Amniotic stem cell (primary cell): ENCODE measurements around the gene TRERF1.
"Not testable (repeated sequence)": the region's sequence is repeated elsewhere in the genome, so short reads cannot be mapped to it uniquely, and the experiment has no call there.

ENCODE experiments used
- DNase-seq: peaks from one replicate; lab custom pipeline; 2025; lab: John Stamatoyannopoulos, UW

TRERF1 gene

GRCh38 chr6:42450477-42451332, 1.0 kb downstream of the TRERF1 start:
- no peak for DNase-seq

- no peak for DNase-seq
Measured at GRCh38 chr6:42449917-42450476, 1.7 kb downstream of the TRERF1 start.

DNA sequence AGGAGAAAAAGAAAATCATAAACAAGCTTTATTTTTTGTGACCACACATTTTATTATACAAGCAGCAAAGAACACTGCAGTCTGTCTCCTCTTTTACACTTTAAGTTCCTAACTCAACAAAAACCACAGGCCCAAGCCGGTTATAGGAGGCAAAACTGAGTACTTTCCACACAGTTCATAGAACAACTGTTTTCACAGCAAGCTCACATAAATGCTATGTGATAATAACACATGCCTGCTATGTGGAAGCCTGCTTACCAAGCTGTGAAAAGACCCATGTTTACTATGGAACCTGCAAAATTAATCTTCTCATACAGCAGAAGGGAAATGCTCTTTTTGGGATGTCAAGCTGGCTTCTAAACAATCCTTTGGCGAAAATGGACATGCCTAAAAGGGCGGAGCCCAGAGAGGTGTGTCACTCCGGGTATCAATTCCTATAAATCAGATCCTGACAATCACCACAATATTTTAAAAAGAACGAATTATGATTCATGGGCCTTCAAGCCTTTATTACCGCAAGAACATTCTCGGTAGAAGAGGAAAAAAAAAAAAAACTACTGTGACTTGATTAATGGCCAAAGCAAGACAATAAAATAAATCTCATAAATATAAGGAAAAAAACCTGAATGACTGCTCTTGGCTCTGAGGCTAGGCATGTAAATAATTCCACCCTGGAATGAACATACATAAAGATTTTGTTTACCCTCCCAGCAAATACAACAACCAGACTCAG, 2.6 kb downstream of the TRERF1 start:
- no peak for DNase-seq

DNA sequence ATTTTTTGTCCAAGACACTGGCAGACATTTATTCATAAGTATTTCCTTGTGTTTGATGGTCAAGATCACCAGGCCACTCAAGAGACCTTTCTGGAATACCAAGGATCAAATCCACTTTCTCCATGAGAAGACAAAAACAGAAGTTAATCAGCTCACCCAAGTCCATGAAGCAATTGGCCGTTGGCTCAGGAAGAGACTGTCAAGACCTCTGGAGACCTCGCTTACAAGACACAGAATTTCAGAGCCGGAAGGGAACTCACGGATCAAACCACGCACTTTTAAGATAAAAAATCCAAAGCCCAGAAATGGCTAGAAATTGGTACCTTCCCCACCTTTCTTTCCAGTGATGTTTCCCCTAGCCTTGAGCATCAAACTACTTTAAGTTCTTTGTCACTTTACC, 3.3 kb downstream of the TRERF1 start:
- DNase-seq, result no peak

GRCh38 chr6:42446996-42447395, 4.7 kb downstream of the TRERF1 start:
- DNase-seq, result no peak

- DNase-seq, result no peak
Measured at GRCh38 chr6:42446370-42446769, 5.4 kb downstream of the TRERF1 start.

GRCh38 chr6:42445955-42446354, 5.8 kb downstream of the TRERF1 start:
- not testable (repeated sequence) for DNase-seq

DNA sequence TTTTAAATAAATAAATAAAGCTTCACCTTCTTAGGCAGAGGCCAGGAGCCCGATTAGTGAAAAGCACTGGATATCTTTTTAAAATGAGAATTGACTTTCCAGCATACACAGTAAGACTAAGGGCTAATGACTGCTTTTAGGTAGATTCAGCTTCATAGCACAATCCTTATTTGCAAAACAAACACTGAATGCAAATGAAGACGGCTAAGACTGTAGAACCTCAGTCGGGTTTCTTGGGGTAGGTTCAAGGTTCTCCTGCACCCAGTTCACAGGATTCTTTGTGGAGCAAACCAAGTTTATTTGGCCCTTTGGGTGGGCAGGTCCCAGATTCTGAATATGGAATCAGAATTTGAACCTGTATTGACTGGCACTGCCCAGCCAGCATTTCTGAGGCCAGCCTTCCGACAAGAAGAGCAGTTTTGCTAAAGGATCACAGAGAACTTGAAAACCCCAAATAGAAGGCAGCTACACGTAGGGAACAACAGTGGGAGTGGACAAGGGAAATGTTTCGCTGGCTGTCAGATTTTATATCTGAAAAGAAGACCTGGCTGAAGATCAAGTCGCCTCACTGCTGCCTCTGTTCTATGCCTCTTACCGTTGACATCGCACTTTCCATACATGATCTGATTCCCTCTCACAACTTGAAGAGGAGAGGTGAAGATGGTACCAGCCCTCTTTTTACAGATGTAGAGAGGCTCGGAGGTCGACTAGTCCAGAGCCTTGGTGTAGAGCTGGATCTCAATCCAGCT, 8.2 kb downstream of the TRERF1 start:
- DNase-seq, result no peak

GRCh38 chr6:42441697-42442081, 10.0 kb downstream of the TRERF1 start:
- no peak for DNase-seq

GRCh38 chr6:42440778-42441696, 10.7 kb downstream of the TRERF1 start:
- no peak for DNase-seq

GRCh38 chr6:42440027-42440426, 11.7 kb downstream of the TRERF1 start:
- DNase-seq, result no peak

DNA sequence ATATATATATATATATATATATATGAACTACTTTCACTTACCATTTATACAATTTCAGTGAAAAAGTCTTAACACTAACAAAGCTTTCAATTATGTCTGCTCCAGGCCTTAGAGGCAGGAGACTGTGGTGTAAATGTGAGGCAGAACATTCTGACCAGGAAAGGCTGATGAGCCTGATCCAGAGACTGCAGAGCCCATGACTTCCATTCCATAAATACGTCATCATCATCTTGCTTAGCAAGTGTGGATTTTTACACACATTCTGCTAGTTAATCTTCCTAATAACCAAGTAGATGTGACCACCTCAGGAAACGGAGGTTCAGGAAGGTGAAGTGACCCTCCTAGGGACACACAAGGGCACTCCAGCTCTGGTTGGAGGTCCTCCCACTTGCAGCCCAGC, 14.9 kb downstream of the TRERF1 start:
- DNase-seq, result no peak

DNA sequence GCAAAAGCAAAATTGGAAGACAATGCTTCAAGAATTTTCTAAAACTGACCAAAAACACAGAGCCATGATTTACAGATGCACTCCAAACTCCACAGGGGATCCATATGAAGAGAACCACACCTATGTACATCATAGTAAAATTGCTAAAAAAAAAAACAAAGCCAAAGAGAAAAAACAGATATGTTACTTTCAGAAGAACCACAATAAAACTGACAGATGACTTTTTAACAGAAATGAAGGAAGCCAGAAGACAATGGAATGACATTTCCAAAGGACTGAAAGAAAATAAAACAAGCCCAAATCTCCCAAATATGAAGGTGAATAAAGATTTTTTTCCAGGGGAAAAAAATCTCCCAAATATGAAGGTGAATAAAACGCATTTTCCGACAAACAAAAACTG, 17.5 kb downstream of the TRERF1 start:
- DNase-seq, result no peak

DNA sequence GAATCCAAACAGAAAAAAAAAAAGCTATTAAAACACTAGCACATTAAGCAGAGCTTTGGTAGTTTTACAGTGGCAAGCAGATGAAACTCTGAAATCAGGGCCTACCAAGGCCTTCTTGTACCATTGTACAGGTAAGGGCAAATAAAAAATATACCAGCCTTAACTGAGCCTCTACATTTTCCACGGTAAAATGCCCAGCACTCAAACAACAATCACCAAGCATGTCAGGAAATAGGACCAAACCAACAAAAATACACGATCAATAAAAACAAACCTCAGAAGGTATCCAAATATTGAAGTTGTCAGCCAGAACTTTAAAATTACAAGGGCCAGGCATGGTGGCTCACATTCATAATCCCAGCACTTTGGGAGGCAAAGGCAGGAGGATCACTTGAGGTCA, 18.3 kb downstream of the TRERF1 start:
- no peak for DNase-seq

DNA sequence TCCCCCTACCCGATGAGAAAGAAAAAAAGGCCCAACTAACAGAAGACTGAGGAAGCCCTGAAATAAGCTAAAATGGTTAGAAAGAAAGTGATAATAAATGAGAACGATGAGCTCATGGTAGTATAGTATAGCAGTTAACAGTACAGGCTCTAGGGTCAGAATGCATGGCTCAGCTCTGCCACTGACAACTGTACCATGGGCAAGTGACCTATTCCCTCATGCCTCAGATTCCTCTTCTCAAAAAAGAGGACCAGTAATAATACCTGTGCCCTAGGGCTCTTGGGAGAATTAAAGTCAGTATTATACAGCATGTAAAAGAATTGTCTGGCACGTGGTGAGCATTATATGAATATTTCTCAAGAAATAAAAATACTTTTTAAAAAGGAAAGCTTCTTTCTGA, 19.8 kb downstream of the TRERF1 start:
- DNase-seq, result no peak

GRCh38 chr6:42431356-42431755, 20.4 kb downstream of the TRERF1 start:
- no peak for DNase-seq

- no peak for DNase-seq
Measured at GRCh38 chr6:42429836-42430235, 21.9 kb downstream of the TRERF1 start.

DNA sequence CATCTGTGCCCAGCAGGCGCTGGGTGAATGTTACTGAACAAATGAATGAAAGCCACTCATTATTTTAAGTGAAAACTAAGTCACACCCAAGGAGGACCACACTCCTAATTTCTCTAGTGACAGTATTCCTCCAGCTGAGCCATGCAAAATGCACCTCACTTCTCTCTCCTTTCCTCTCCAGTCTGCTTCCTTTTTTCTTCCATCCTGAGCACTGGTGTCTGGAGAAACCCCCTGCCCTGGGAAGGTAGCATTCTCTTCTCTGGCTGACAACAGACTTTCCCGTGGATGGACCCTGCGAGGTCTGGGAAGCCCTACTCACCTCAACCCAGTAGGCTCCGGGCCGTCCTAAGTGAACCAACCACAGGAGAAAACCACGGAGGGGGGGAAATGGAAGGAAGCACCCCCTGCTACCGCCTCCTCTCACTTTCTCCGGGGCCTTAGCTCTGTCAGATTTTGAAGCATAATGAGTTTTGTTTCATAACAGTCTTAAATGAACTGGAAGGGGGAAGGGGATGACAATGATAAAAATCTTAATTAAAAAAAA, 22.6 kb downstream of the TRERF1 start:
- DNase-seq, result no peak

GRCh38 chr6:42428326-42429041, 23.2 kb downstream of the TRERF1 start:
- no peak for DNase-seq

- DNase-seq, result no peak
Measured at GRCh38 chr6:42427871-42428270, 23.9 kb downstream of the TRERF1 start.
